DND-41 (cell line): ENCODE data around the gene ST6GALNAC6.
"Not testable (repeated sequence)": the region's sequence is repeated elsewhere in the genome, so short reads cannot be mapped to it uniquely, and the experiment has no call there.

Experiments used
- ATAC-seq: fragments of 200-7000 bp; cut with Tn5 transposase; 3 replicates; pipeline ENCODE4 v1.9.1; 2021; ENCODE audit warnings: low read depth; ENCODE audit not compliant: insufficient read depth
- DNase-seq: peaks from one replicate; pipeline ENCODE4 v3.0.0-alpha.2; 2020
- H2AFZ ChIP-seq: 2 replicates; pipeline ENCODE4 v1.6.0; 2012; ENCODE audit warnings: low read depth, low read length
- H3K27ac ChIP-seq: 2 replicates; pipeline ENCODE4 v1.5.1; 2012; ENCODE audit warnings: low read length, inconsistent platforms
- H3K27me3 ChIP-seq: fragments of 200-600 bp; sonication (generic); 2 replicates; pipeline ENCODE4 v1.6.0; 2012; ENCODE audit warnings: low read length, mild to moderate bottlenecking, inconsistent platforms; ENCODE audit not compliant: insufficient read depth, poor library complexity
- H3K36me3 ChIP-seq: 2 replicates; pipeline ENCODE4 v1.5.1; 2012; ENCODE audit warnings: low read length, inconsistent platforms; ENCODE audit not compliant: insufficient read depth
- H3K4me1 ChIP-seq: 2 replicates; pipeline ENCODE4 v1.5.1; 2012; ENCODE audit warnings: mild to moderate bottlenecking, low read length; ENCODE audit not compliant: insufficient read depth
- H3K4me2 ChIP-seq: 2 replicates; pipeline ENCODE4 v1.6.0; 2012; ENCODE audit warnings: mild to moderate bottlenecking, moderate library complexity, low read length, inconsistent platforms; ENCODE audit not compliant: insufficient read depth
- H3K4me3 ChIP-seq, 2 experiments: fragments of 200-600 bp in 1 of 2; shearing (Covaris generic) in 1 of 2; 2 replicates each; pipeline ENCODE4 v1.5.1; 2012 to 2016; ENCODE audit warnings: inconsistent platforms in 2 of 2, low read length in 2 of 2, mild to moderate bottlenecking in 2 of 2, low read depth in 1 of 2, moderate library complexity in 1 of 2
- H3K79me2 ChIP-seq: 2 replicates; pipeline ENCODE4 v1.6.0; 2012; ENCODE audit warnings: low read length, inconsistent platforms; ENCODE audit not compliant: insufficient read depth
- H3K9ac ChIP-seq: 2 replicates; pipeline ENCODE4 v1.6.0; 2012; ENCODE audit warnings: low read depth, mild to moderate bottlenecking, inconsistent platforms, low read length, moderate library complexity
- H3K9me3 ChIP-seq: 2 replicates; pipeline ENCODE4 v1.5.1; 2012; ENCODE audit warnings: low read length, moderate library complexity, mild to moderate bottlenecking, inconsistent platforms; ENCODE audit not compliant: insufficient read depth, severe bottlenecking
- H4K20me1 ChIP-seq: 2 replicates; pipeline ENCODE4 v1.6.0; 2012; ENCODE audit warnings: low read length; ENCODE audit not compliant: insufficient read depth
- CTCF ChIP-seq: IDR thresholded peaks from 2 replicates; pipeline ENCODE4 v1.5.1; 2012; ENCODE audit warnings: borderline replicate concordance, low read length, moderate library complexity, mild to moderate bottlenecking; ENCODE audit not compliant: poor library complexity, severe bottlenecking; ENCODE audit errors: extremely low read depth
- EZH2 ChIP-seq: IDR thresholded peaks from 3 replicates; pipeline ENCODE4 v1.6.1; 2012; ENCODE audit warnings: borderline replicate concordance, low read depth, mild to moderate bottlenecking, moderate library complexity, low read length, inconsistent platforms; ENCODE audit not compliant: severe bottlenecking

ST6GALNAC6 gene

GRCh38 chr9:127841087-127841835, 58.1 kb downstream of the ST6GALNAC6 start:
- Histone ChIP-seq H3K9ac (no peak overlapping the region), H3K27ac (no peak overlapping the region), H3K4me2 (no peak overlapping the region), H3K79me2 (no peaks in the 10 kb centered on the region), H3K27me3 (no peaks in the 10 kb centered on the region), H2AFZ (no peak overlapping the region), H3K4me1 (no peaks in the 10 kb centered on the region), H3K36me3 (no peaks in the 10 kb centered on the region), H3K9me3 (no peaks in the 10 kb centered on the region), H4K20me1 (no peaks in the 10 kb centered on the region), H3K4me3 (no peak overlapping the region)
- no peak for DNase-seq
- TF ChIP-seq CTCF, result no peak
- TF ChIP-seq EZH2, result no peak
- ATAC-seq, result no peak

- Histone ChIP-seq H3K27me3 (no peaks in the 10 kb centered on the region), H3K4me1 (no peaks in the 10 kb centered on the region), H2AFZ (no peak overlapping the region), H3K9ac (no peak overlapping the region), H3K36me3 (no peaks in the 10 kb centered on the region), H3K4me2 (no peak overlapping the region), H3K9me3 (no peaks in the 10 kb centered on the region), H4K20me1 (no peaks in the 10 kb centered on the region), H3K4me3 (no peak overlapping the region), H3K79me2 (no peaks in the 10 kb centered on the region), H3K27ac (no peak overlapping the region)
- ATAC-seq (no peak), DNase-seq (no peak)
- no peak for TF ChIP-seq EZH2
- TF ChIP-seq CTCF, result no peak
These were observed 60.9 kb downstream of the ST6GALNAC6 start for GRCh38 chr9:127838375-127839078.

GRCh38 chr9:127837346-127837745, 62.1 kb downstream of the ST6GALNAC6 start:
- Histone ChIP-seq H3K79me2 (no peaks in the 10 kb centered on the region), H4K20me1 (no peaks in the 10 kb centered on the region), H3K4me2 (no peak overlapping the region), H3K9me3 (no peaks in the 10 kb centered on the region), H3K9ac (no peak overlapping the region), H3K4me3 (no peak overlapping the region), H3K36me3 (no peaks in the 10 kb centered on the region), H3K27ac (no peak overlapping the region), H3K4me1 (no peaks in the 10 kb centered on the region), H3K27me3 (no peaks in the 10 kb centered on the region), H2AFZ (no peak overlapping the region)
- ATAC-seq (no peak), DNase-seq (no peak)
- TF ChIP-seq EZH2 (no peak), CTCF (no peak)

- not testable (repeated sequence) for H3K9me3 ChIP-seq, H3K36me3 ChIP-seq, H3K4me3 ChIP-seq, DNase-seq, H4K20me1 ChIP-seq, H3K27ac ChIP-seq, H3K79me2 ChIP-seq, ATAC-seq, H2AFZ ChIP-seq, H3K9ac ChIP-seq, H3K4me2 ChIP-seq, H3K27me3 ChIP-seq, H3K4me1 ChIP-seq
These were observed 62.8 kb downstream of the ST6GALNAC6 start for GRCh38 chr9:127836561-127836960.
